MM.1S (cell line): Measurements from ENCODE around the gene GTF2IRD1.

Experiments used
- CTCF ChIP-seq: fragments of 300-600 bp; sonication (generic); IDR thresholded peaks from 2 replicates; pipeline ENCODE4 v1.5.1; 2016; ENCODE audit warnings: antibody characterized with exemption, low read length, mixed read lengths
- EZH2 ChIP-seq: fragments of 300-600 bp; sonication (generic); optimal IDR thresholded peaks from 2 replicates; pipeline ENCODE3; 2017; ENCODE audit warnings: low read depth, mild to moderate bottlenecking, antibody characterized with exemption, low read length, mixed read lengths
- EZH2phosphoT487 ChIP-seq: fragments of 300-600 bp; sonication (generic); IDR thresholded peaks from 2 replicates; pipeline ENCODE4 v1.6.1; 2018; ENCODE audit warnings: antibody characterized with exemption, low read length

GRCh38 chr7:74516214-74516613 lies 62.5 kb downstream of the GTF2IRD1 start:
- TF ChIP-seq EZH2phosphoT487 (no peak), CTCF (no peak), EZH2 (no peak)
